DOHH2 (cell line): ENCODE results near the gene PARP8.

Source experiments
- H3F3A ChIP-seq: fragments of 200-600 bp; sonication (generic), shearing (Covaris generic); 2 replicates; pipeline ENCODE4 v1.6.0; 2016; ENCODE audit warnings: antibody characterized with exemption, mild to moderate bottlenecking; ENCODE audit not compliant: control insufficient read depth, insufficient read depth
- H3K27ac ChIP-seq: fragments of 200-600 bp; sonication (generic); 2 replicates; pipeline ENCODE4 v1.5.1; 2014; ENCODE audit warnings: low read depth, mild to moderate bottlenecking, low read length, moderate library complexity
- H3K27me3 ChIP-seq: fragments of 200-600 bp; sonication (generic); 2 replicates; pipeline ENCODE4 v1.6.1; 2014; ENCODE audit warnings: mild to moderate bottlenecking, low read length, mixed read lengths; ENCODE audit not compliant: control insufficient read depth
- H3K36me3 ChIP-seq: fragments of 200-600 bp; sonication (generic); 2 replicates; pipeline ENCODE4 v1.6.1; 2014; ENCODE audit warnings: mild to moderate bottlenecking, low read length, moderate library complexity, mixed read lengths; ENCODE audit not compliant: control insufficient read depth
- H3K4me1 ChIP-seq: fragments of 200-600 bp; sonication (generic); 2 replicates; pipeline ENCODE4 v1.6.1; 2014; ENCODE audit warnings: mild to moderate bottlenecking, low read length, mixed read lengths; ENCODE audit not compliant: control insufficient read depth
- H3K4me2 ChIP-seq: fragments of 200-600 bp; sonication (generic); 2 replicates; pipeline ENCODE4 v1.6.0; 2014; ENCODE audit warnings: mild to moderate bottlenecking, low read length, moderate library complexity
- H3K4me3 ChIP-seq: fragments of 200-600 bp; sonication (generic); 2 replicates; pipeline ENCODE4 v1.5.1; 2014; ENCODE audit warnings: mild to moderate bottlenecking, low read length, mixed read lengths
- H3K79me2 ChIP-seq: fragments of 200-600 bp; sonication (generic); 2 replicates; pipeline ENCODE4 v1.6.1; 2014; ENCODE audit warnings: mild to moderate bottlenecking, low read length, mixed read lengths; ENCODE audit not compliant: control insufficient read depth
- H3K9me2 ChIP-seq: fragments of 200-600 bp; sonication (generic); replicated peaks from 2 replicates; pipeline ENCODE4 v1.6.1; 2014; ENCODE audit warnings: mild to moderate bottlenecking, low read length, mixed read lengths; ENCODE audit not compliant: control insufficient read depth
- H3K9me3 ChIP-seq: fragments of 200-600 bp; sonication (generic); 2 replicates; pipeline ENCODE4 v1.6.1; 2014; ENCODE audit warnings: antibody characterized with exemption, low read length, mixed read lengths; ENCODE audit not compliant: control insufficient read depth, insufficient read depth
- H4K20me1 ChIP-seq: fragments of 200-600 bp; sonication (generic); 2 replicates; pipeline ENCODE4 v1.6.0; 2014; ENCODE audit warnings: low read depth, mild to moderate bottlenecking, antibody characterized with exemption, low read length, moderate library complexity; ENCODE audit not compliant: control insufficient read depth, insufficient read depth
- EZH2phosphoT487 ChIP-seq: fragments of 200-600 bp; sonication (generic); IDR thresholded peaks from 2 replicates; pipeline ENCODE4 v1.6.1; 2017; ENCODE audit warnings: borderline replicate concordance, mild to moderate bottlenecking, antibody characterized with exemption, low read length, moderate library complexity, mixed read lengths
- TF ChIP-seq, protein P1 (sequence below): fragments of 200-600 bp; sonication (generic); IDR thresholded peaks from one replicate; pipeline ENCODE4 v1.5.1; 2014; ENCODE audit warnings: antibody characterized with exemption, mild to moderate bottlenecking, low read depth, low read length; ENCODE audit not compliant: poor library complexity, severe bottlenecking

The PARP8 gene

DNA sequence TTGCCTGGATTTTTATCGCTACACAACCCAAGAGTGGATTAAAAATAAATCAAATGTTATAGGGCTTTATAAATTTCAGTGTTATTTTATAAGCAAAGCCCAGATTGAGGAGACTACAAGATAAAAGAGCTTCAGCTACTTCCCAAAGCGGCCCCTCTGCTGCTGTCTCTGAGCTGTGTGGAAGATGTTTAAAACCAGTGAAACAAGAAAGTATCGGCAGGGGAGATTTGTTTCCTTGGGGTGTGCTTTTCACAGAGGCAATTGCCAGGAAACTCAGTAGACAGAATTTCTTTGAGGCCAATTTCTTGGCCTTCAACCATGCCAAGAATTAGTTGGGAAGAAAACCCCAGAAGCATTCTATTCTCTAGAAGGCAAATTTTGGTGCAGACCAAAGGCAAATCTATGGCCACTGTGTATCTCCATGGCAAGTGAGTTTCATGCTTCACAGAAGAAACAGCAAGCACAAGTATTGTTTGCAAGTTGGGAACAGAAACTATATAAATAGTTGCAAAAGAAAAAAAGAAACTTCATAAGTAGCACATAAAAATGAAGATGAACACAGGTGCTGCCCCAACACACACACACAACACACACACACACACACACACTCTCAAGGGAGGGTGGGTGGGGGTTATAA is 197.2 kb downstream of the PARP8 start:
- H3K36me3 ChIP-seq: no peaks in the 10 kb centered on the region
- H3K4me3 ChIP-seq: no peak overlapping the region
- H3K27me3 ChIP-seq: no peaks in the 10 kb centered on the region
- H3K4me2 ChIP-seq: peak overlapping the region; percentile 22; the same call in 1 of the 2 replicates
- no peaks in the 10 kb centered on the region for H3F3A ChIP-seq
- H3K9me3 ChIP-seq: no peaks in the 10 kb centered on the region
- TF ChIP-seq, protein P1, sequence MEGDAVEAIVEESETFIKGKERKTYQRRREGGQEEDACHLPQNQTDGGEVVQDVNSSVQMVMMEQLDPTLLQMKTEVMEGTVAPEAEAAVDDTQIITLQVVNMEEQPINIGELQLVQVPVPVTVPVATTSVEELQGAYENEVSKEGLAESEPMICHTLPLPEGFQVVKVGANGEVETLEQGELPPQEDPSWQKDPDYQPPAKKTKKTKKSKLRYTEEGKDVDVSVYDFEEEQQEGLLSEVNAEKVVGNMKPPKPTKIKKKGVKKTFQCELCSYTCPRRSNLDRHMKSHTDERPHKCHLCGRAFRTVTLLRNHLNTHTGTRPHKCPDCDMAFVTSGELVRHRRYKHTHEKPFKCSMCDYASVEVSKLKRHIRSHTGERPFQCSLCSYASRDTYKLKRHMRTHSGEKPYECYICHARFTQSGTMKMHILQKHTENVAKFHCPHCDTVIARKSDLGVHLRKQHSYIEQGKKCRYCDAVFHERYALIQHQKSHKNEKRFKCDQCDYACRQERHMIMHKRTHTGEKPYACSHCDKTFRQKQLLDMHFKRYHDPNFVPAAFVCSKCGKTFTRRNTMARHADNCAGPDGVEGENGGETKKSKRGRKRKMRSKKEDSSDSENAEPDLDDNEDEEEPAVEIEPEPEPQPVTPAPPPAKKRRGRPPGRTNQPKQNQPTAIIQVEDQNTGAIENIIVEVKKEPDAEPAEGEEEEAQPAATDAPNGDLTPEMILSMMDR: no peak
- TF ChIP-seq EZH2phosphoT487: no peak
- H4K20me1 ChIP-seq: no peaks in the 10 kb centered on the region
- H3K27ac ChIP-seq: no peak overlapping the region
- H3K9me2 ChIP-seq: no peaks in the 10 kb centered on the region
- H3K4me1 ChIP-seq: peaks cover 4% of the 10 kb centered on the region; the same call in 1 of the 2 replicates
- H3K79me2 ChIP-seq: no peaks in the 10 kb centered on the region

DNA sequence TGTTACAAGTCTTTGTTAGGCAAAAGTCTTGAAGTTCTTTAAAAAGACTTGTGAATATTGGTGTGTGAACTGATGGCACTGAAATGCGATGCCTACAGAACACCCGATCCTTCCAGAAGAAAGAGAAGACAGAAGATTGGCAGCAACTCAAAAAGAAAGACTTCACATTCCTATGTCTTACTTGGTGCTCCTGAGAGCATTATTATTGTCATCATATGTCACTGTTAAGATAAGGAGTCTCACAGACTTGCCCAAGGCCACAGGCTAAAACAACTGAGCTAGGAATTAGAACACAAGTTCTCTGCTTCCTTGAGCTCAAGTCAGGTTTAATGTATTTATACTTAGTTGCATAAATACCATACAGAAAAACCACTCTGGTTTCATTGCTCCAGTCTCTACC is 198.0 kb downstream of the PARP8 start:
- Histone ChIP-seq H3K4me2 (no peak overlapping the region), H3F3A (no peaks in the 10 kb centered on the region), H3K27ac (no peak overlapping the region), H3K9me2 (no peaks in the 10 kb centered on the region), H3K27me3 (no peaks in the 10 kb centered on the region), H3K9me3 (no peaks in the 10 kb centered on the region), H3K4me1 (peaks cover 4% of the 10 kb centered on the region; the same call in 1 of the 2 replicates), H3K79me2 (no peaks in the 10 kb centered on the region), H3K36me3 (no peaks in the 10 kb centered on the region), H3K4me3 (no peak overlapping the region), H4K20me1 (no peaks in the 10 kb centered on the region)
- TF ChIP-seq, protein P1: no peak
- no peak for TF ChIP-seq EZH2phosphoT487

DNA sequence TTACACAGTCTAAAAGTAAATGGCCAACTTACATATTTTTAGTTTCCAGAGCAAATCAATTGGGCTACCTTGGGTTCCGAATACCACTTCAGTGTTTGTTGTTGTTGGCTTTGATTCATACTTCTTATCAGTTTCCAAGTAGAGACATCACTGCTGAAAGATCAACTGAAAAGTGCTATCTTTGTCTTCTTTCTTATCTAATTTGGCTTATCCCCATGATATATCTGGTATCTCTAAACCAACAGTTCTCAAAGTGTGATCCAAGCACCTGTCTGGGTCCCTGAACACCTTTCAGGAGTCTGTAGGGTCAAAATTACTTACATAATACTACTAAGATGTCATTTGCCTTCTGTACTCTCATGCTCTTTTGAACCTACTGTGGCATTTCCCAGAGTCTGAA is 200.0 kb downstream of the PARP8 start:
- no peak overlapping the region for H3K4me3 ChIP-seq
- H3K9me3 ChIP-seq: no peaks in the 10 kb centered on the region
- H3K4me2 ChIP-seq: no peak overlapping the region
- peaks cover 4% of the 10 kb centered on the region; the same call in 1 of the 2 replicates for H3K4me1 ChIP-seq
- no peaks in the 10 kb centered on the region; the same call in 1 of the 2 replicates for H3K9me2 ChIP-seq
- no peaks in the 10 kb centered on the region for H3K36me3 ChIP-seq
- TF ChIP-seq, protein P1: no peak
- no peak for TF ChIP-seq EZH2phosphoT487
- no peaks in the 10 kb centered on the region for H3K79me2 ChIP-seq
- H4K20me1 ChIP-seq: no peaks in the 10 kb centered on the region
- H3K27ac ChIP-seq: no peak overlapping the region
- H3F3A ChIP-seq: no peaks in the 10 kb centered on the region
- no peaks in the 10 kb centered on the region for H3K27me3 ChIP-seq
